Testis (tissue), 2 donors: ENCODE measurements around the gene LBX2.

ENCODE experiments used
- POLR2A ChIP-seq: fragments of 450-650 bp; IDR thresholded peaks from one replicate; pipeline ENCODE4 v1.6.1; 2017; ENCODE audit warnings: antibody characterized with exemption, mild to moderate bottlenecking, moderate library complexity
- TF ChIP-seq, protein P1 (sequence below), 3 experiments: fragments of 450-650 bp in 2 of 3; fragments of 200-600 bp in 1 of 3; sonication (generic) in 1 of 3; IDR thresholded peaks; one replicate each; pipeline ENCODE4 v1.5.1; 2016 to 2019; ENCODE audit warnings: antibody characterized with exemption in 3 of 3, mild to moderate bottlenecking in 2 of 3, moderate library complexity in 1 of 3

- TF ChIP-seq, protein P1, sequence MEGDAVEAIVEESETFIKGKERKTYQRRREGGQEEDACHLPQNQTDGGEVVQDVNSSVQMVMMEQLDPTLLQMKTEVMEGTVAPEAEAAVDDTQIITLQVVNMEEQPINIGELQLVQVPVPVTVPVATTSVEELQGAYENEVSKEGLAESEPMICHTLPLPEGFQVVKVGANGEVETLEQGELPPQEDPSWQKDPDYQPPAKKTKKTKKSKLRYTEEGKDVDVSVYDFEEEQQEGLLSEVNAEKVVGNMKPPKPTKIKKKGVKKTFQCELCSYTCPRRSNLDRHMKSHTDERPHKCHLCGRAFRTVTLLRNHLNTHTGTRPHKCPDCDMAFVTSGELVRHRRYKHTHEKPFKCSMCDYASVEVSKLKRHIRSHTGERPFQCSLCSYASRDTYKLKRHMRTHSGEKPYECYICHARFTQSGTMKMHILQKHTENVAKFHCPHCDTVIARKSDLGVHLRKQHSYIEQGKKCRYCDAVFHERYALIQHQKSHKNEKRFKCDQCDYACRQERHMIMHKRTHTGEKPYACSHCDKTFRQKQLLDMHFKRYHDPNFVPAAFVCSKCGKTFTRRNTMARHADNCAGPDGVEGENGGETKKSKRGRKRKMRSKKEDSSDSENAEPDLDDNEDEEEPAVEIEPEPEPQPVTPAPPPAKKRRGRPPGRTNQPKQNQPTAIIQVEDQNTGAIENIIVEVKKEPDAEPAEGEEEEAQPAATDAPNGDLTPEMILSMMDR (IDR thresholded peaks at IDR 0.05): no peak
- no peak for TF ChIP-seq POLR2A
Observed at GRCh38 chr2:74529357-74530238, 30.2 kb upstream of the LBX2 start, which contains the start of the genes AUP1 and HTRA2.
